Ishikawa (cell line): ENCODE measurements around the gene EIF4B.
A peak's percentile ranks its signal among the peaks of the same experiment; 100 is the strongest.

ENCODE experiments used
- CEBPB ChIP-seq: IDR thresholded peaks from 2 replicates; pipeline ENCODE4 v1.6.1; 2012
- CREB1 ChIP-seq: IDR thresholded peaks from 2 replicates; pipeline ENCODE4 v1.6.1; 2012; ENCODE audit warnings: low read depth
- EGR1 ChIP-seq: IDR thresholded peaks from 2 replicates; pipeline ENCODE4 v1.6.1; 2012
- EP300 ChIP-seq: IDR thresholded peaks from 2 replicates; pipeline ENCODE4 v1.6.1; 2012; ENCODE audit warnings: borderline replicate concordance
- FOXM1 ChIP-seq: IDR thresholded peaks from 2 replicates; pipeline ENCODE4 v1.6.1; 2012; ENCODE audit warnings: low read depth, borderline replicate concordance
- NFIC ChIP-seq: IDR thresholded peaks from 2 replicates; pipeline ENCODE4 v1.6.1; 2012
- RAD21 ChIP-seq: IDR thresholded peaks from 2 replicates; pipeline ENCODE4 v1.6.1; 2012; ENCODE audit warnings: low read depth
- TAF1 ChIP-seq: IDR thresholded peaks from 2 replicates; pipeline ENCODE4 v1.6.1; 2012; ENCODE audit warnings: low read depth, mild to moderate bottlenecking
- TCF12 ChIP-seq: IDR thresholded peaks from 2 replicates; pipeline ENCODE4 v1.6.1; 2012; ENCODE audit warnings: low read depth
- TEAD4 ChIP-seq: IDR thresholded peaks from 2 replicates; pipeline ENCODE4 v1.6.1; 2012
- YY1 ChIP-seq: IDR thresholded peaks from 2 replicates; pipeline ENCODE4 v1.6.1; 2012; ENCODE audit warnings: low read depth
- ZBTB7A ChIP-seq: IDR thresholded peaks from 2 replicates; pipeline ENCODE4 v1.6.1; 2012; ENCODE audit warnings: low read depth
- TF ChIP-seq, protein P1 (sequence below): IDR thresholded peaks from 2 replicates; pipeline ENCODE4 v1.6.1; 2012
- TF ChIP-seq, protein P2 (sequence below): IDR thresholded peaks from 2 replicates; pipeline ENCODE4 v1.6.1; 2012
- TF ChIP-seq, protein P3 (sequence below): IDR thresholded peaks from 2 replicates; pipeline ENCODE4 v1.6.1; 2012; ENCODE audit warnings: low read depth, mild to moderate bottlenecking

Gene EIF4B, protein sequence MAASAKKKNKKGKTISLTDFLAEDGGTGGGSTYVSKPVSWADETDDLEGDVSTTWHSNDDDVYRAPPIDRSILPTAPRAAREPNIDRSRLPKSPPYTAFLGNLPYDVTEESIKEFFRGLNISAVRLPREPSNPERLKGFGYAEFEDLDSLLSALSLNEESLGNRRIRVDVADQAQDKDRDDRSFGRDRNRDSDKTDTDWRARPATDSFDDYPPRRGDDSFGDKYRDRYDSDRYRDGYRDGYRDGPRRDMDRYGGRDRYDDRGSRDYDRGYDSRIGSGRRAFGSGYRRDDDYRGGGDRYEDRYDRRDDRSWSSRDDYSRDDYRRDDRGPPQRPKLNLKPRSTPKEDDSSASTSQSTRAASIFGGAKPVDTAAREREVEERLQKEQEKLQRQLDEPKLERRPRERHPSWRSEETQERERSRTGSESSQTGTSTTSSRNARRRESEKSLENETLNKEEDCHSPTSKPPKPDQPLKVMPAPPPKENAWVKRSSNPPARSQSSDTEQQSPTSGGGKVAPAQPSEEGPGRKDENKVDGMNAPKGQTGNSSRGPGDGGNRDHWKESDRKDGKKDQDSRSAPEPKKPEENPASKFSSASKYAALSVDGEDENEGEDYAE

DNA sequence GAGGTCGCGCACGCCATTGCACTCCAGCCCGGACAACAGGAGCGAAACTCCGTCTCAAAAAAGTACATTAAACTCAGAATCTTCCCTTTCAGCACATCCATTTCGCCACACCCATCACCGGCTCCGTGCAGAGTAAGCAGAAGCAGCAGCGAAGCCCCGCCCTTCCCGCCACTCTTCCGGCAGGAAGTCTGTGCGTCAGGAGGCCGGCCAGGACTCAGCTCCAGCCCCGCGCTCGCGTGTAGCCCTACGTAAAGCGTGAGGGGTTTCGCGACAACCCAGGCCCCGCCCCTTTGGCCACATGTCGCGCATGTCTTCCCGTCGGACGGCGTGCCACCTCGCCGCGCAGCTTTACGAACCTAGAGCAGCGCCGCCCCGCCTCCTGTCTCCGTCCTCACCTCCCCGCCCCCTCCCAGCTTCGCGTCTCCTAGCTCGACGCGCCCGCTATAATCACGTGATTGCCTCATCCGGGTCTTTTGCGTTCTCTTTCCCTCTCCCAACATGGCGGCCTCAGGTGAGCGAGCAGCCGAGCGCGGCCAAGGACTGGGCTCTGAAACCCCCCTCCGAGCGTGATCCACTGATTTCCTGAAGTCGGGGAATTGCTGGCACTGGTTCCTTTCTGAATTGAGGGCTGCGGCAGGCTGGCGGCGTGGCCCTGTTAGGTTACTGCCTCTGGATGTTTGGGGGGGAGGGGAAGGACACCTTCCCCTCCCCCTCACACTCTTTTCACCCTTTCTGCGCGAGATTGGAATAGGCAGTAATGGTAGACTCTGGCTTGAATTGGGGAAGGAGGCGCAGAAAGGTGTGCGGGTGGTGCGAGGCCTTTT, at the start of gene EIF4B:
EIF4B (plus strand) TSS at position 471 of the 824 bp plus-strand sequence; CDS start at position 499, 28 bp downstream.
- TF ChIP-seq NFIC (peak; percentile 72; the same call in 1 of the 2 replicates), ZBTB7A (no peak; the same call in 1 of the 2 replicates), EP300 (no peak), FOXM1 (peak; percentile 33; the same call in 1 of the 2 replicates), TEAD4 (peak; percentile 35), CREB1 (peak; percentile 77), RAD21 (no peak), YY1 (peak; percentile 98), EGR1 (no peak), TCF12 (no peak; the same call in none of the 2 replicates), TAF1 (peak; percentile 99), CEBPB (peak; percentile 65)
- TF ChIP-seq, protein P1, sequence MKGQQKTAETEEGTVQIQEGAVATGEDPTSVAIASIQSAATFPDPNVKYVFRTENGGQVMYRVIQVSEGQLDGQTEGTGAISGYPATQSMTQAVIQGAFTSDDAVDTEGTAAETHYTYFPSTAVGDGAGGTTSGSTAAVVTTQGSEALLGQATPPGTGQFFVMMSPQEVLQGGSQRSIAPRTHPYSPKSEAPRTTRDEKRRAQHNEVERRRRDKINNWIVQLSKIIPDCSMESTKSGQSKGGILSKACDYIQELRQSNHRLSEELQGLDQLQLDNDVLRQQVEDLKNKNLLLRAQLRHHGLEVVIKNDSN: peak; percentile 97
- TF ChIP-seq, protein P2, sequence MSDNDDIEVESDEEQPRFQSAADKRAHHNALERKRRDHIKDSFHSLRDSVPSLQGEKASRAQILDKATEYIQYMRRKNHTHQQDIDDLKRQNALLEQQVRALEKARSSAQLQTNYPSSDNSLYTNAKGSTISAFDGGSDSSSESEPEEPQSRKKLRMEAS: peak; percentile 97
- TF ChIP-seq, protein P3, sequence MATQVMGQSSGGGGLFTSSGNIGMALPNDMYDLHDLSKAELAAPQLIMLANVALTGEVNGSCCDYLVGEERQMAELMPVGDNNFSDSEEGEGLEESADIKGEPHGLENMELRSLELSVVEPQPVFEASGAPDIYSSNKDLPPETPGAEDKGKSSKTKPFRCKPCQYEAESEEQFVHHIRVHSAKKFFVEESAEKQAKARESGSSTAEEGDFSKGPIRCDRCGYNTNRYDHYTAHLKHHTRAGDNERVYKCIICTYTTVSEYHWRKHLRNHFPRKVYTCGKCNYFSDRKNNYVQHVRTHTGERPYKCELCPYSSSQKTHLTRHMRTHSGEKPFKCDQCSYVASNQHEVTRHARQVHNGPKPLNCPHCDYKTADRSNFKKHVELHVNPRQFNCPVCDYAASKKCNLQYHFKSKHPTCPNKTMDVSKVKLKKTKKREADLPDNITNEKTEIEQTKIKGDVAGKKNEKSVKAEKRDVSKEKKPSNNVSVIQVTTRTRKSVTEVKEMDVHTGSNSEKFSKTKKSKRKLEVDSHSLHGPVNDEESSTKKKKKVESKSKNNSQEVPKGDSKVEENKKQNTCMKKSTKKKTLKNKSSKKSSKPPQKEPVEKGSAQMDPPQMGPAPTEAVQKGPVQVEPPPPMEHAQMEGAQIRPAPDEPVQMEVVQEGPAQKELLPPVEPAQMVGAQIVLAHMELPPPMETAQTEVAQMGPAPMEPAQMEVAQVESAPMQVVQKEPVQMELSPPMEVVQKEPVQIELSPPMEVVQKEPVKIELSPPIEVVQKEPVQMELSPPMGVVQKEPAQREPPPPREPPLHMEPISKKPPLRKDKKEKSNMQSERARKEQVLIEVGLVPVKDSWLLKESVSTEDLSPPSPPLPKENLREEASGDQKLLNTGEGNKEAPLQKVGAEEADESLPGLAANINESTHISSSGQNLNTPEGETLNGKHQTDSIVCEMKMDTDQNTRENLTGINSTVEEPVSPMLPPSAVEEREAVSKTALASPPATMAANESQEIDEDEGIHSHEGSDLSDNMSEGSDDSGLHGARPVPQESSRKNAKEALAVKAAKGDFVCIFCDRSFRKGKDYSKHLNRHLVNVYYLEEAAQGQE: 0 out of 2 replicates have a peak, but pooled peaks have one; percentile 32

DNA sequence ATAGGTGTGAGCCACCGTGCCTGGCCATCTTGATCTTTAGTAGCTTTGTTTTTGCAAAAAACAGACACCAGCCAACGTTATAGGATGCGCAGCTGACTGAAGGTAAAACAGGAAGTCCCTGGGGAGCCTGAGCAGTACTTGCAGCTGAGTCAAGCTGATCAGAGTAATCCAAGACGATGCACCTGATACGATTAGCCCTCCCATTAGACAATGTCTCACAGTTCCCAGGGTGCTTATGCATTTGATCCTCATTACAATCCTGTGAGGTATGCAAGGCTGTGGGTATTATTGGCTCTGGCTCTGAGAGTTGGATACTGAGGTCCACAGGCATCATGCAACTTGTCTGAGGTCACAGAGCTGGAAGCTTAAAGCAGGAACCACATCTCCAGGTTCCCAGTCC, 49.3 kb upstream of the EIF4B start:
- no peak; the same call in 1 of the 2 replicates for TF ChIP-seq CEBPB
- TF ChIP-seq FOXM1: no peak; the same call in 1 of the 2 replicates
- no peak for TF ChIP-seq CREB1
- TF ChIP-seq ZBTB7A: no peak
- TF ChIP-seq EGR1: no peak
- TF ChIP-seq, protein P3: no peak
- TF ChIP-seq, protein P1: no peak; the same call in 1 of the 2 replicates
- TF ChIP-seq TAF1: no peak
- peak; percentile 77 for TF ChIP-seq TEAD4
- TF ChIP-seq NFIC: peak; percentile 70; the same call in 1 of the 2 replicates
- TF ChIP-seq YY1: no peak
- no peak for TF ChIP-seq RAD21
- TF ChIP-seq, protein P2: 0 out of 2 replicates have a peak, but pooled peaks have one; percentile 44
- TF ChIP-seq TCF12: peak; percentile 94
- peak; percentile 94 for TF ChIP-seq EP300

DNA sequence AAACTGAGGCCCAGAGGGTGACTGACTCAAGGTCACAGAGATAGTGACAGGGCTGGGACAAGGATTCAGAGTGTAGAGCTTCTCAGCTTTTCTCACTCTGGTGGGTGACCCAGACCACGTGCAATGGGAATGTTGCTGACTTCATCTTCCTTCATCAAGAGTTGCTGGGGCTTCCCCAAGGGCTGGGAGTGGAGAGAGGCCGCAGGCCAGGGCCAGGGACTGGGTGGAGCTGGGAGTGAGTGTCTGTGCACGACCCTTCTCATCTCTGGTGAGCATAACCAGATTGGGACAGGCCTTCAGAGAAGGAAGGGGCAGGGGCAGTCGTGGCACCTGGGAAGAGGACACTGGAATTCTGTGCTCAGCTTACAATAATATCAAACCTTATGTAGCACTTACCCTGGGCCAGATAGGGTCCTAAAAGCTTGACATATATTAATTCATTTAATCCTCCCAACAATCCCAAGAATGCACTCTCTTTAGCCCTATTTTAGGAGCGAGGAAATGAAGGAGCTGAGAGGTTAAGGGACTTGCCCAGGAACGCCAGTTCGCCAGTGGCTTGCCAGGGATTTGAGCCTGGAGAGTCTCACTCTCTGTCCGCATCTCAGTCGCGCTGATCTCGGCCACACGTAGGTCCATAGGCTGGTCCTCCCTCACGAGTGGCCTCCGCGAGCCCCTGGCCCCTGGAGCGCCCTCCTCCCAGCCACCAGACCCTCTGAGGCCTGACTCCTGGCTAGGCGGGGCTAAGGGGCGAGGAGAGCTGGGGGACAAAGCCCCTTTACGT, 41.5 kb upstream of the EIF4B start:
- no peak for TF ChIP-seq EP300
- no peak for TF ChIP-seq ZBTB7A
- TF ChIP-seq RAD21: no peak
- TF ChIP-seq TCF12: no peak
- no peak for TF ChIP-seq FOXM1
- no peak for TF ChIP-seq EGR1
- TF ChIP-seq TEAD4: peak; percentile 35
- TF ChIP-seq NFIC: no peak
- no peak for TF ChIP-seq TAF1

DNA sequence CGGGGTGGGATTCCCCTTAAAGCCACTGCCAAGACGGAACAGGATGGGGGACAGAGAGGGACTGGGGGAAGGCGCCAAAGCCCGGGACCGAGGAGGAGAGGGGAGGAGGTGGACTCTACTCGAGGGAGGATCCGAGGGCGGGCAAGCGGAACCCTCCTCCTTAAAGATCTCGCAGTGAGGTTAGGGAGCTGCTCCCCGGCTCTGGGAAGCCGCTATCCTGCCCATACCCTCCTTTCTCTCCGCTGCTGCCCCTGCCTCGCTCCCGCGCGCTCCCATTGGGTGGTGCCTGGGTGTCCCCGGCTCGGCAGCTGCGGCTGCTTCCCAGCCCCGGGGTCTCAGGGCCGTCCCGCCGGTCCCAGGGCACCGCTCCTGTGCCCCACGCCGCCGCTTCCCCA, 40.9 kb upstream of the EIF4B start:
- TF ChIP-seq TAF1 (peak; percentile 56; the same call in 1 of the 2 replicates), EP300 (peak; percentile 29; the same call in 1 of the 2 replicates), ZBTB7A (peak; percentile 27; the same call in 1 of the 2 replicates), YY1 (no peak), TCF12 (peak; percentile 34; the same call in 1 of the 2 replicates), RAD21 (no peak)
- TF ChIP-seq, protein P2: peak; percentile 38; the same call in 1 of the 2 replicates
